Activated B cell treated with CpG ODN at 0.5 μM for 24 hours (primary cell): ENCODE measurements around the gene CFH. TPM values are rescaled to one million over a fixed set of nuclear protein-coding genes. Genes with fewer than 3 reads are reported as not detected.
"Not testable (repeated sequence)": the region's sequence is repeated elsewhere in the genome, so short reads cannot be mapped to it uniquely, and the experiment has no call there.

ENCODE experiments used
- ATAC-seq: fragments of 200-7000 bp; cut with Tn5 transposase; one replicate; pipeline ENCODE4 v1.10.0; 2021; ENCODE audit warnings: low read depth, mild to moderate bottlenecking, moderate library complexity
- CTCF ChIA-PET: fragments of 350-600 bp; sonication (Branson Sonifier 250); formaldehyde crosslinking; loops from one replicate; lab custom pipeline; 2021; ENCODE audit warnings: antibody characterized with exemption; lab: Charles Lee
- POLR2A ChIA-PET: fragments of 350-600 bp; sonication (Branson Sonifier 250); formaldehyde crosslinking; loops from one replicate; lab custom pipeline; 2021; ENCODE audit warnings: antibody characterized with exemption; lab: Charles Lee
- DNase-seq: peaks from one replicate; pipeline ENCODE4 v3.0.0; 2022
- H3K27ac Mint-ChIP-seq: one replicate; pipeline ENCODE4 v1.8.0; 2020; ENCODE audit warnings: mixed read lengths
- H3K27me3 Mint-ChIP-seq: one replicate; pipeline ENCODE4 v1.8.0; 2021; ENCODE audit warnings: mixed read lengths
- H3K36me3 Mint-ChIP-seq: one replicate; pipeline ENCODE4 v1.8.0; 2021; ENCODE audit warnings: low read depth, mixed read lengths
- H3K4me1 Mint-ChIP-seq: one replicate; pipeline ENCODE4 v1.8.0; 2021; ENCODE audit warnings: mixed read lengths
- H3K4me3 Mint-ChIP-seq: one replicate; pipeline ENCODE4 v1.8.0; 2020; ENCODE audit warnings: mild to moderate bottlenecking, mixed read lengths
- H3K9me3 Mint-ChIP-seq: one replicate; pipeline ENCODE4 v1.8.0; 2020; ENCODE audit warnings: mixed read lengths
- intact Hi-C: fragments of 100-400 bp; cut with micrococcal nuclease; formaldehyde crosslinking; loops from one replicate; pipeline ENCODE4 v1.15.1; 2024
- total RNA-seq: library from RNA; stranded (reverse); gene quantifications from 2 replicates; pipeline ENCODE4 v1.2.3, GENCODE V29; 2022
- TF ChIP-seq, protein P1 (sequence below): fragments of 200-600 bp; IDR thresholded peaks from one replicate; pipeline ENCODE4 v1.8.0; 2022; ENCODE audit warnings: antibody characterized with exemption, mild to moderate bottlenecking

Gene CFH
- total RNA-seq, 1 donor from 2014 or later = not detected

DNA sequence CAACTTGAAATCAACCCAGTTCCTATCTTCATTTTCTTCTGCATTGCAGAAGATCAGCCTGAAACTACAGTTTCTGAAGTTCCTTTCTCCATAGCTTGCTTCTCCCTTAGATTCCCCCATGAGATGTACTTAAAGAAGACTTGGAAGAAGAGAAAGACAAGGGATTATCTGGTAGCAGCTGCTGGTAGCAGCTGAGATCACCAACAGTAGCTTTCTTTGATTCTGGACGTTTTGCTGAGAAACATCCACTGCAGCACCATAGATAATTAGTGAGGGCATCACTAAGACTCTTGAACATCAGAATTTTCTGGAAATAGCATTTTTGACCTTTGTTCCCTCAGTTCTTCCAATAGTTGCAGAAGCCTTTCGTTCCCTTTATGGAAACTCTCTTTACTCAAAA is 122.3 kb downstream of the CFH start:
- TF ChIP-seq, protein P1, sequence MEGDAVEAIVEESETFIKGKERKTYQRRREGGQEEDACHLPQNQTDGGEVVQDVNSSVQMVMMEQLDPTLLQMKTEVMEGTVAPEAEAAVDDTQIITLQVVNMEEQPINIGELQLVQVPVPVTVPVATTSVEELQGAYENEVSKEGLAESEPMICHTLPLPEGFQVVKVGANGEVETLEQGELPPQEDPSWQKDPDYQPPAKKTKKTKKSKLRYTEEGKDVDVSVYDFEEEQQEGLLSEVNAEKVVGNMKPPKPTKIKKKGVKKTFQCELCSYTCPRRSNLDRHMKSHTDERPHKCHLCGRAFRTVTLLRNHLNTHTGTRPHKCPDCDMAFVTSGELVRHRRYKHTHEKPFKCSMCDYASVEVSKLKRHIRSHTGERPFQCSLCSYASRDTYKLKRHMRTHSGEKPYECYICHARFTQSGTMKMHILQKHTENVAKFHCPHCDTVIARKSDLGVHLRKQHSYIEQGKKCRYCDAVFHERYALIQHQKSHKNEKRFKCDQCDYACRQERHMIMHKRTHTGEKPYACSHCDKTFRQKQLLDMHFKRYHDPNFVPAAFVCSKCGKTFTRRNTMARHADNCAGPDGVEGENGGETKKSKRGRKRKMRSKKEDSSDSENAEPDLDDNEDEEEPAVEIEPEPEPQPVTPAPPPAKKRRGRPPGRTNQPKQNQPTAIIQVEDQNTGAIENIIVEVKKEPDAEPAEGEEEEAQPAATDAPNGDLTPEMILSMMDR = no peak
- Mint-ChIP-seq H3K27ac (no peak overlapping the region), H3K4me3 (no peak overlapping the region), H3K27me3 (no peaks in the 10 kb centered on the region), H3K9me3 (no peaks in the 10 kb centered on the region), H3K4me1 (no peaks in the 10 kb centered on the region), H3K36me3 (no peaks in the 10 kb centered on the region)
- intact Hi-C loops = no loop called here
- CTCF ChIA-PET = no interaction called here
- POLR2A ChIA-PET = no interaction called here
- no peak for ATAC-seq
- no peak for DNase-seq

DNA sequence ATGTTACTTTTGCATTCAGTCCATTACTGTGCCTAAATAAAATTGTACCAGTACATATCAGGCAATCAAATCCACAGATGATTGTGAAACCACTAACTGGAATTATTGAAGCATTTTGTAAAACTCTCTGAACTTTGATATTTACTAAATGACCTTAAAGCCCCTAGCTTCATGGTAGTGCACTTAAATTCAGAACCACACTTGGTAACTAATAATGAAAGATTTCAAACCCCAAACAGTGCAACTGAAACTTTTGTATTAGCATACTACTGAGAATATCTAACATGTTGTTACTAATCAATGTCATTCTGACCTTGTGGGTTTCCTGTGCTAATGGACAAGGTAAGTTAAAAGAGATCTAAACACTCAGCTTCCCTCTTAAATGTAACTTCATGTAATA is 122.8 kb downstream of the CFH start, which contains the start of gene CFHR3:
TSS of gene CFHR3 (plus strand) at position 238 of the 400 bp plus-strand sequence. CDS start at position 285, 47 bp downstream.
- CTCF ChIA-PET = no interaction called here
- Mint-ChIP-seq H3K27me3 (no peaks in the 10 kb centered on the region), H3K4me3 (no peak within 1 kb of the TSS), H3K4me1 (no peaks in the 10 kb centered on the region), H3K9me3 (no peaks in the 10 kb centered on the region), H3K36me3 (no peaks in the 10 kb centered on the region), H3K27ac (no peak within 1 kb of the TSS)
- ATAC-seq (no peak), DNase-seq (no peak)
- TF ChIP-seq, protein P1 = no peak
- intact Hi-C loops = no loop called here
- POLR2A ChIA-PET = no interaction called here

DNA sequence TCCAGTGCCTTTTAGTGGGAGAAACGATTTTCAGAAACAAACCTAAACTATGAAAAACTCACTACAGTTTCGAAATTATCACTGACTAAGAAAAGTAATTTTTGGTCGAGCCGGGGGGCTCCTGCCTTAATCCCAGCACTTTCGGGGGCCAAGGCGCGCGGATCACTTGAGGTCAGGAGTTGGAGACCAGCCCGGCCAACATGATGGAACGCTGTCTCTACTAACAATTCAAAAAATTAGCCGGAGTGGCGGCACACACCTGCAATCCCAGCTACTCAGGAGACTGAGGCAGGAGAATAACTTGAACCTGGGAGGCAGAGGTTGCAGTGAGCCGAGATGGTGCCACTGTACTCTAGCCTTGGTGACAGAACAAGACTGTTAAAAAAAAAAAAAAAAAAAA is 125.8 kb downstream of the CFH start:
- DNase-seq (no peak), ATAC-seq (no peak)
- ChIA-PET CTCF (no interaction called here), POLR2A (no interaction called here)
- Mint-ChIP-seq H3K27ac (no peak overlapping the region), H3K9me3 (no peaks in the 10 kb centered on the region), H3K4me1 (no peaks in the 10 kb centered on the region), H3K27me3 (no peaks in the 10 kb centered on the region), H3K4me3 (no peak overlapping the region), H3K36me3 (no peaks in the 10 kb centered on the region)
- TF ChIP-seq, protein P1 = no peak
- intact Hi-C loops = no loop called here

DNA sequence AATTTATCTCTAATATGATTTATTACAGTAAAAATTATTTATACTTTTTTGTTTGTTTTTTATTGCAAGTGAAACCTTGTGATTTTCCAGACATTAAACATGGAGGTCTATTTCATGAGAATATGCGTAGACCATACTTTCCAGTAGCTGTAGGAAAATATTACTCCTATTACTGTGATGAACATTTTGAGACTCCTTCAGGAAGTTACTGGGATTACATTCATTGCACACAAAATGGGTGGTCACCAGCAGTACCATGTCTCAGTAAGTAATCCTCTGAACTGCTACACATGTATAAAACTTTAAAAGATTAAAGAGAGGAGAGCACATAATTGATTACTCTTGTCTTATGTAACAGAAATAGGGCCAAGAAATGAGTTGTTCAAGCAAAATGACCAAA is 127.2 kb downstream of the CFH start:
- ChIA-PET POLR2A (no interaction called here), CTCF (no interaction called here)
- H3K4me1 Mint-ChIP-seq = no peaks in the 10 kb centered on the region
- intact Hi-C loops = no loop called here
- H3K27me3 Mint-ChIP-seq = no peaks in the 10 kb centered on the region
- H3K36me3 Mint-ChIP-seq = no peaks in the 10 kb centered on the region
- no peak overlapping the region for H3K27ac Mint-ChIP-seq
- H3K9me3 Mint-ChIP-seq = no peaks in the 10 kb centered on the region
- TF ChIP-seq, protein P1 = no peak
- H3K4me3 Mint-ChIP-seq = no peak overlapping the region
- no peak for DNase-seq
- no peak for ATAC-seq

DNA sequence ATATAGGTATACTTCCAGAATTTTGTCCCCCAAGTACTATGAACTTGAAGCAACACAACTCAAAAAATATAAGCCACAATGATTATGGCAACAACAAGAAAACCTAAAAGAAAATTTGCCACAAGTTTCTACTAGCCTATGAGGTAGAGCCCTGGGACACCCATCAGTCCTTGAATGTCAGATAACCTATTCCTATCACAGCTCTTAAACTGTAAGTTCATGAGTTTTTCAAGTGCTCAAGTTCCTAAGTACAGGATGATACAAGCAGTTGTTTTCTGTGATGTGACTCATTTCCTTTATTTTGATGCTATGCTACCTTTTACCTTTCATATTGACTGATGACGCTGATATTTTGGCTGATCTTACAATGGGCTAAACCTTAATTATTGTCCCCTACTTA is 139.4 kb downstream of the CFH start:
- not testable (repeated sequence) for H3K27me3 Mint-ChIP-seq

DNA sequence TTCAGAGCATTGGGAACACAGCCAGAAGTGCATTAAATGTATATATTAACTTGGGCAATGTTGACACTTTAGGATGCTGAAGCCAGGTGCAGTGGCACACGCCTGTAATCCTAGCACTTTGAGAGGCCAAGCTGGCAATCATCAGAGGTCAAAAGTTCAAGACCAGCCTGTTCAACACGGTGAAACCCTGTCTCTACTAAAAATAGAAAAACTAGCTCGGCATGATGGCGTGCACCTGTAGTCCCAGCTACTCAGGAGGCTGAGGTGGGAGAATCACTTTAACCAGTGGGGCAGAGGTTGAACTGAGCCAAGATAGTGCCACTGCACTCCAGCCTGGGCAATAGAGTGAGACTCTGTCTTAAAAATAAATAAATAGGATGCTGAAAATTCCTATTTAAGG is 142.3 kb downstream of the CFH start:
- H3K4me1 Mint-ChIP-seq, H3K27ac Mint-ChIP-seq, H3K27me3 Mint-ChIP-seq, POLR2A ChIA-PET, intact Hi-C loops, DNase-seq, ATAC-seq, H3K9me3 Mint-ChIP-seq, H3K4me3 Mint-ChIP-seq, CTCF ChIA-PET, H3K36me3 Mint-ChIP-seq: not testable (repeated sequence)

More for the DNA sequence above, 139.4 kb downstream of the CFH start:
- H3K4me3 Mint-ChIP-seq, H3K36me3 Mint-ChIP-seq, H3K27ac Mint-ChIP-seq, CTCF ChIA-PET, ATAC-seq, H3K4me1 Mint-ChIP-seq, DNase-seq, intact Hi-C loops, POLR2A ChIA-PET, H3K9me3 Mint-ChIP-seq: not testable (repeated sequence)

Other genes starting within 250 kb of the CFH start
- not detected in 2 replicates for gene KCNT2, start 43.6 kb upstream of the CFH start, total RNA-seq
- not detected in 2 replicates for gene CFHR3, start 122.8 kb downstream of the CFH start, total RNA-seq
- not detected in 2 replicates for gene CFHR1, start 167.7 kb downstream of the CFH start, total RNA-seq
- gene CFHR4, start 236.0 kb downstream of the CFH start, total RNA-seq = not detected in 2 replicates